ENCODE measurements around the gene PPP4R2. TPM values are rescaled to one million over a fixed set of nuclear protein-coding genes. Genes with fewer than 3 reads are reported as not detected.

PPP4R2 gene
- 45.4 and 48.0 TPM in 2 replicates for total RNA-seq (2014; rRNA removed; shearing (Covaris generic))
- polyA plus RNA-seq (2015; cell fraction: cytosol; rRNA removed), result 27.0 and 33.3 TPM in 2 replicates
- 31.2 and 36.3 TPM in 2 replicates for polyA plus RNA-seq (2015; cell fraction: nucleus; rRNA removed)

- DNase-seq (ENCODE audit: low read depth), result peak; percentile 88
Observed at GRCh38 chr3:72996473-72997333, at the start of gene PPP4R2. Gene PPP4R2 (plus strand): TSS chr3:72996811. CDS start chr3:72997038, 227 bp downstream.

- DNase-seq (ENCODE audit: low read depth), result no peak
Observed at GRCh38 chr3:72947715-72948490, 48.7 kb upstream of the PPP4R2 start.

- DNase-seq (ENCODE audit: low read depth), result no peak
Observed at GRCh38 chr3:72949016-72949415, 47.6 kb upstream of the PPP4R2 start.

GRCh38 chr3:72950372-72950771 is 46.2 kb upstream of the PPP4R2 start:
- no peak for DNase-seq (ENCODE audit: low read depth)

GRCh38 chr3:72950801-72951200 is 45.8 kb upstream of the PPP4R2 start:
- DNase-seq (ENCODE audit: low read depth), result no peak

GRCh38 chr3:72951259-72951722 is 45.3 kb upstream of the PPP4R2 start:
- DNase-seq (ENCODE audit: low read depth), result no peak

- peak; percentile 16 for DNase-seq (ENCODE audit: low read depth)
Observed at GRCh38 chr3:72953325-72953956, 43.2 kb upstream of the PPP4R2 start.

- no peak for DNase-seq (ENCODE audit: low read depth)
Observed at GRCh38 chr3:72957297-72957696, 39.3 kb upstream of the PPP4R2 start.

GRCh38 chr3:72959336-72959735 is 37.3 kb upstream of the PPP4R2 start:
- DNase-seq (ENCODE audit: low read depth), result no peak

- DNase-seq (ENCODE audit: low read depth), result no peak
Observed at GRCh38 chr3:72960812-72961518, 35.6 kb upstream of the PPP4R2 start.

- no peak for DNase-seq (ENCODE audit: low read depth)
Observed at GRCh38 chr3:72961752-72962151, 34.9 kb upstream of the PPP4R2 start.

GRCh38 chr3:72962317-72962716 is 34.3 kb upstream of the PPP4R2 start:
- no peak for DNase-seq (ENCODE audit: low read depth)

GRCh38 chr3:72964633-72965032 is 32.0 kb upstream of the PPP4R2 start:
- no peak for DNase-seq (ENCODE audit: low read depth)

GRCh38 chr3:72968266-72968664 is 28.3 kb upstream of the PPP4R2 start:
- no peak for DNase-seq (ENCODE audit: low read depth)

GRCh38 chr3:72969766-72970165 is 26.8 kb upstream of the PPP4R2 start:
- DNase-seq (ENCODE audit: low read depth), result no peak

- no peak for DNase-seq (ENCODE audit: low read depth)
Observed at GRCh38 chr3:72970942-72971341, 25.7 kb upstream of the PPP4R2 start.

GRCh38 chr3:72972706-72973030 is 23.9 kb upstream of the PPP4R2 start:
- DNase-seq (ENCODE audit: low read depth), result no peak

- DNase-seq (ENCODE audit: low read depth), result no peak
Observed at GRCh38 chr3:72973031-72973723, 23.4 kb upstream of the PPP4R2 start.

GRCh38 chr3:72973786-72974185 is 22.8 kb upstream of the PPP4R2 start:
- DNase-seq (ENCODE audit: low read depth), result no peak

- no peak for DNase-seq (ENCODE audit: low read depth)
Observed at GRCh38 chr3:72974956-72975355, 21.7 kb upstream of the PPP4R2 start.
